Measurements from ENCODE around the gene HDC.

DNA sequence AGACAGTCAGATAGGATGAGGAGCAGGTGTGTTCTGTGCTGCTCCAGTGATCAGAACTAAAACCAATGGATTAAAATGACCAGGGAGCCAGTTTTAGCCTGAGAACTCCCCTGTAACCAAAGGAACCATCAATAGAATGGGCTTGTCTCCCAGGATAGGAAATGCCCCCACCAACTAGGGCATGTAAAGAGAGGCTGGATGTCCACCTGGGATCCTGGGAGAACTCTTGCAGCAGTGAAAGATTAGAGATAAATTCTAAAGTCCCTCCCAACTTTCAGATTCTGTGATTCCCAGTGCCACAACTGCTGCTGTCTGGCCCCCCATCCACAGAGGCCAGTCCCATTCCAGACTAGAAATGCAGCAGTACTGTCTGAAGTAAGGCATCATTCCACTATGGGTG, 33.8 kb downstream of the HDC start:
- TF ChIP-seq, protein P1, sequence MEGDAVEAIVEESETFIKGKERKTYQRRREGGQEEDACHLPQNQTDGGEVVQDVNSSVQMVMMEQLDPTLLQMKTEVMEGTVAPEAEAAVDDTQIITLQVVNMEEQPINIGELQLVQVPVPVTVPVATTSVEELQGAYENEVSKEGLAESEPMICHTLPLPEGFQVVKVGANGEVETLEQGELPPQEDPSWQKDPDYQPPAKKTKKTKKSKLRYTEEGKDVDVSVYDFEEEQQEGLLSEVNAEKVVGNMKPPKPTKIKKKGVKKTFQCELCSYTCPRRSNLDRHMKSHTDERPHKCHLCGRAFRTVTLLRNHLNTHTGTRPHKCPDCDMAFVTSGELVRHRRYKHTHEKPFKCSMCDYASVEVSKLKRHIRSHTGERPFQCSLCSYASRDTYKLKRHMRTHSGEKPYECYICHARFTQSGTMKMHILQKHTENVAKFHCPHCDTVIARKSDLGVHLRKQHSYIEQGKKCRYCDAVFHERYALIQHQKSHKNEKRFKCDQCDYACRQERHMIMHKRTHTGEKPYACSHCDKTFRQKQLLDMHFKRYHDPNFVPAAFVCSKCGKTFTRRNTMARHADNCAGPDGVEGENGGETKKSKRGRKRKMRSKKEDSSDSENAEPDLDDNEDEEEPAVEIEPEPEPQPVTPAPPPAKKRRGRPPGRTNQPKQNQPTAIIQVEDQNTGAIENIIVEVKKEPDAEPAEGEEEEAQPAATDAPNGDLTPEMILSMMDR (IDR thresholded peaks at IDR 0.05; ENCODE audit: extremely low read depth in 1 of 2, insufficient read depth in 1 of 2, low read depth in 1 of 2, low read length in 2 of 2) = no peak
- no peak for TF ChIP-seq JUN (IDR thresholded peaks at IDR 0.05; ENCODE audit: borderline replicate concordance, insufficient read depth, insufficient read length, low read depth)
- TF ChIP-seq POLR2AphosphoS5 (IDR thresholded peaks at IDR 0.05; ENCODE audit: insufficient read depth, low read depth, low read length) = no peak
- TF ChIP-seq POLR2A (IDR thresholded peaks at IDR 0.05; ENCODE audit: low read depth, low read length) = no peak
- TF ChIP-seq EZH2 (IDR thresholded peaks at IDR 0.05; ENCODE audit: borderline replicate concordance, low read depth, low read length, severe bottlenecking) = no peak
- no peak for TF ChIP-seq FOS (IDR thresholded peaks at IDR 0.05; ENCODE audit: borderline replicate concordance, insufficient read depth, low read length)
